Measurements from ENCODE around the gene ULK1. TPM values are rescaled to one million over a fixed set of nuclear protein-coding genes. Genes with fewer than 3 reads are reported as not detected.

Gene ULK1
- total and polyA plus RNA-seq, 2 of the 13 experiments (the other 11 are each of a cell fraction or from before 2014, with no cell fraction given) = 2.8 to 10.1 TPM

DNA sequence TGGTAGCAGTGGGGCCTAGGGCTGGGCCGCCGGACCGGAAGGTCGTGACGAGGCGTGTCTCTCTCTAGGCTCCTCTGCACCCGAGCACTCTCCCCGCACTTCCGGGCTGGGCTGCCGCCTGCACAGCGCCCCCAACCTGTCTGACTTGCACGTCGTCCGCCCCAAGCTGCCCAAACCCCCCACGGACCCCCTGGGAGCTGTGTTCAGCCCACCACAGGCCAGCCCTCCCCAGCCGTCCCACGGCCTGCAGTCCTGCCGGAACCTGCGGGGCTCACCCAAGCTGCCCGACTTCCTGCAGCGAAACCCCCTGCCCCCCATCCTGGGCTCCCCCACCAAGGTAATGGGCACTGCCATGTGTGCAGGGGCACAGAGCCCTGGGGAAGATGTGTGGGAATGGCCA, 21.4 kb downstream of the ULK1 start:
- POLR2A ChIA-PET = no interaction called here

GRCh38 chr12:131916306-131917138, 22.1 kb downstream of the ULK1 start:
- POLR2A ChIA-PET = no interaction called here
- H2AFZ ChIP-seq (ENCODE audit: low read length) = no peak overlapping the region
- CTCF ChIA-PET (ENCODE audit: low intra/inter-chr PET ratio, low total read pairs) = no interaction called here
- no peak overlapping the region for H3K27ac ChIP-seq (ENCODE audit: extremely low read length, insufficient read depth, low read length)
- BruUV-seq (replicated peaks) = no TSS peak
- TF ChIP-seq, protein P1, sequence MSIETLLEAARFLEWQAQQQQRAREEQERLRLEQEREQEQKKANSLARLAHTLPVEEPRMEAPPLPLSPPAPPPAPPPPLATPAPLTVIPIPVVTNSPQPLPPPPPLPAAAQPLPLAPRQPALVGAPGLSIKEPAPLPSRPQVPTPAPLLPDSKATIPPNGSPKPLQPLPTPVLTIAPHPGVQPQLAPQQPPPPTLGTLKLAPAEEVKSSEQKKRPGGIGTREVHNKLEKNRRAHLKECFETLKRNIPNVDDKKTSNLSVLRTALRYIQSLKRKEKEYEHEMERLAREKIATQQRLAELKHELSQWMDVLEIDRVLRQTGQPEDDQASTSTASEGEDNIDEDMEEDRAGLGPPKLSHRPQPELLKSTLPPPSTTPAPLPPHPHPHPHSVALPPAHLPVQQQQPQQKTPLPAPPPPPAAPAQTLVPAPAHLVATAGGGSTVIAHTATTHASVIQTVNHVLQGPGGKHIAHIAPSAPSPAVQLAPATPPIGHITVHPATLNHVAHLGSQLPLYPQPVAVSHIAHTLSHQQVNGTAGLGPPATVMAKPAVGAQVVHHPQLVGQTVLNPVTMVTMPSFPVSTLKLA (IDR thresholded peaks at IDR 0.05) = no peak
- TF ChIP-seq ZNF446 (CRISPR knock-in tag; IDR thresholded peaks at IDR 0.05) (no peak), AGO2 (optimal IDR thresholded peaks at IDR 0.05; ENCODE audit: low read depth, low read length) (peak; percentile 56)
- intact Hi-C loops (cut with micrococcal nuclease; ENCODE audit: unreplicated experiment) = no loop called here
- H3K27me3 ChIP-seq (ENCODE audit: control insufficient read depth in 1 of 2, insufficient read depth in 2 of 2, low read length in 2 of 2) = no peaks in the 10 kb centered on the region
- H3K79me2 ChIP-seq (ENCODE audit: insufficient read depth, low read length) = no peaks in the 10 kb centered on the region
- no peak overlapping the region for H3K9ac ChIP-seq (ENCODE audit: insufficient read depth, low read depth, low read length)
- in situ Hi-C loops (cut with HindIII; ENCODE audit: extremely low pct_ligation_motif_present, low pct_unique_long_range_greater_than_20kb) = no loop called here
- peaks cover 11% of the 10 kb centered on the region; the same call in 1 of the 2 replicates for H3K4me1 ChIP-seq (ENCODE audit: insufficient read depth, low read length)
- 94% methylated on average over 21 of the region's 36 CpGs for WGBS (ENCODE audit: low lambda C conversion rate)
- no peaks in the 10 kb centered on the region for H3K9me3 ChIP-seq (ENCODE audit: low read length)
- H3K4me2 ChIP-seq (ENCODE audit: low read depth, low read length) = no peak overlapping the region
- ATAC-seq (no peak), FAIRE-seq (no peak), DNase-seq (ENCODE audit: low spot score) (no peak)
- peaks cover 18 to 44% of the 10 kb centered on the region in 2 experiments; a peak in 4 of 5 replicates for H3K36me3 ChIP-seq (replicated peaks in 1 of 2; ENCODE audit: control insufficient read depth in 1 of 2, insufficient read depth in 2 of 2, low read length in 2 of 2)
- H3K4me3 ChIP-seq (replicated peaks in 1 of 3; ENCODE audit: insufficient read depth in 1 of 3, low read depth in 2 of 3, low read length in 3 of 3) = no peak overlapping the region
- 0 out of 2 replicates have a peak, but pooled peaks cover 4% of the 10 kb centered on the region for H4K20me1 ChIP-seq (ENCODE audit: insufficient read depth, low read length)

More for the DNA sequence above, 21.4 kb downstream of the ULK1 start:
- no peak overlapping the region for H3K4me3 ChIP-seq (replicated peaks in 1 of 3; ENCODE audit: insufficient read depth in 1 of 3, low read depth in 2 of 3, low read length in 3 of 3)
- FAIRE-seq (no peak), ATAC-seq (no peak), DNase-seq (ENCODE audit: low spot score) (no peak)
- H3K27ac ChIP-seq (ENCODE audit: extremely low read length, insufficient read depth, low read length) = no peak overlapping the region
- H3K9me3 ChIP-seq (ENCODE audit: low read length) = no peaks in the 10 kb centered on the region
- H3K4me2 ChIP-seq (ENCODE audit: low read depth, low read length) = no peak overlapping the region
- no peak overlapping the region for H2AFZ ChIP-seq (ENCODE audit: low read length)
- intact Hi-C loops (cut with micrococcal nuclease; ENCODE audit: unreplicated experiment) = no loop called here
- TF ChIP-seq FOXP1 (IDR thresholded peaks at IDR 0.05) (no peak), FOXP1 (CRISPR knock-in tag; IDR thresholded peaks at IDR 0.05) (no peak), ZNF17 (CRISPR knock-in tag; IDR thresholded peaks at IDR 0.05) (no peak), ZNF343 (CRISPR knock-in tag; IDR thresholded peaks at IDR 0.05) (no peak)
- no peaks in the 10 kb centered on the region for H3K79me2 ChIP-seq (ENCODE audit: insufficient read depth, low read length)
- BruUV-seq (replicated peaks) = no TSS peak
- H3K36me3 ChIP-seq (replicated peaks in 1 of 2; ENCODE audit: control insufficient read depth in 1 of 2, insufficient read depth in 2 of 2, low read length in 2 of 2) = peaks cover 21 to 44% of the 10 kb centered on the region in 2 experiments; a peak in 4 of 5 replicates
- H3K27me3 ChIP-seq (ENCODE audit: control insufficient read depth in 1 of 2, insufficient read depth in 2 of 2, low read length in 2 of 2) = no peaks in the 10 kb centered on the region
- CTCF ChIA-PET (ENCODE audit: low intra/inter-chr PET ratio, low total read pairs) = no interaction called here
- H3K9ac ChIP-seq (ENCODE audit: insufficient read depth, low read depth, low read length) = no peak overlapping the region
- in situ Hi-C loops (cut with HindIII; ENCODE audit: extremely low pct_ligation_motif_present, low pct_unique_long_range_greater_than_20kb) = no loop called here
- 0 out of 2 replicates have a peak, but pooled peaks cover 4% of the 10 kb centered on the region for H4K20me1 ChIP-seq (ENCODE audit: insufficient read depth, low read length)
- H3K4me1 ChIP-seq (ENCODE audit: insufficient read depth, low read length) = peaks cover 11% of the 10 kb centered on the region; the same call in 1 of the 2 replicates
- 98% methylated on average over 17 of the region's 21 CpGs for WGBS (ENCODE audit: low lambda C conversion rate)

All from HepG2 (cell line).